Neural cell (in vitro differentiated cells): Measurements from ENCODE around the gene LYPD6B.

Experiments used
- CTCF ChIP-seq: fragments of 450-650 bp; IDR thresholded peaks from 2 replicates; pipeline ENCODE4 v1.5.1; 2014; ENCODE audit warnings: antibody characterized with exemption, mild to moderate bottlenecking, moderate library complexity; ENCODE audit not compliant: poor library complexity, severe bottlenecking
- EZH2 ChIP-seq: fragments of 200-600, 300-800 bp; shearing (Covaris generic), sonication (generic); IDR thresholded peaks from 2 replicates; pipeline ENCODE4 v1.6.1; 2014; ENCODE audit warnings: antibody characterized with exemption, low read length, borderline replicate concordance, mild to moderate bottlenecking; ENCODE audit not compliant: insufficient read depth, poor library complexity, severe bottlenecking
- POLR2AphosphoS5 ChIP-seq: IDR thresholded peaks from 2 replicates; pipeline ENCODE4 v1.6.1; 2012

- TF ChIP-seq CTCF (no peak), POLR2AphosphoS5 (no peak), EZH2 (no peak)
Measured at GRCh38 chr2:149036507-149037293, 1.8 kb upstream of the LYPD6B start.
